GM18505 (cell line): Measurements from ENCODE around the gene IL1A.
A peak's percentile ranks its signal among the peaks of the same experiment; 100 is the strongest.
"Not testable (repeated sequence)": the region's sequence is repeated elsewhere in the genome, so short reads cannot be mapped to it uniquely, and the experiment has no call there.

Source experiments
- ATAC-seq: cut with Tn5 transposase; IDR thresholded peaks from one replicate; pipeline ENCODE4 v1.9.1; 2021; ENCODE audit not compliant: unreplicated experiment
- POLR2A ChIP-seq: IDR thresholded peaks from 4 replicates; pipeline ENCODE4 v1.6.1; 2011; ENCODE audit warnings: borderline replicate concordance; ENCODE audit not compliant: insufficient read depth, insufficient read length; ENCODE audit errors: extremely low read depth

The IL1A gene, protein sequence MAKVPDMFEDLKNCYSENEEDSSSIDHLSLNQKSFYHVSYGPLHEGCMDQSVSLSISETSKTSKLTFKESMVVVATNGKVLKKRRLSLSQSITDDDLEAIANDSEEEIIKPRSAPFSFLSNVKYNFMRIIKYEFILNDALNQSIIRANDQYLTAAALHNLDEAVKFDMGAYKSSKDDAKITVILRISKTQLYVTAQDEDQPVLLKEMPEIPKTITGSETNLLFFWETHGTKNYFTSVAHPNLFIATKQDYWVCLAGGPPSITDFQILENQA

DNA sequence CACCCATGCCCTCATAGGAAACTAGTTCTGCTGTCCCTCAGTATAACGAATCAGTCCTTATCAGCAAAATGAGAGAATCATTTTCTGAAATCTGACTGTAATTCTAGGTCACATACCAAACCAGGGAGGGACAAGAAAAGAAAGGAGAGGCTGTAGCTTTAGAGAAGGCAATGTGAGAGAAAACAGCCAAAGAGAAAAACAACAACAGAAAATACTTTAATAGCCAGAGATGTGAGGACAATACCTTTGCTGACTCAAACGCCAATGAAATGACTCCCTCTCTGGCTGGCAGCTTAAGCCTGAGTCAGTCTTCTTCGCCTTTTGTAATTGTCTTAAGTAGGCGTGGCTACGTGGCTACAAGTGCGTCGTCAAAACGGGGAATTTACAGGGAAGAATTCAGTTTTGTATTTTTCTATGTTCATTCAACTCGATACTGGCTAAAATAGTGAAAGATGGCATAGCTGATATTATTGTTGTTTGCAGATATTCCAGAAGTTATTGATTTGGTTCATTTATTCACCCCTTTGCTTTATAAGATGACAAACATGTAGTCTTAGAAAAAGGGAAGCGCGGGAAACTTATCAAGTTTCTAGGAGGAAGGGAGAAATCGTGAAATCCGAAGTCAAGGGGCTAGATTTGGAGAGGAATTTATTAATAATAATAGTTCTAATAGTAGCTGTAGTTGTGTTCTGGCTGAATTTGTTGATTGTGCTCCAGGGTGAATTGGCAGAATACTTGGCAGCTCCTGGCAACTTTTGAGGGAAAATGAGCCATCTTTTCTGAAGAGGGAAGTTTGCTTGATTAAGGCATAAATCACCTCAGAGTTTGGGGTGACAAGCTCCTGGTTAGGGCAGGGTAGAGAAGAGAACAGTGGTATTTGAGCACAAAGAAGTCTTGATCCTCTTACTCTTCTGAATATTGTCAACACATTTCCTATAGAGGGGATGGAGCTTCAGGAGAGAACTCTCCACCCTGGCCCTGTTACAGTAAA is at the start of gene IL1A:
IL1A (minus strand) TSS at position 295 of the 991 bp plus-strand sequence. CDS start 723 bp downstream, outside the sequence.
- peak; percentile 59 for TF ChIP-seq POLR2A
- no peak for ATAC-seq

DNA sequence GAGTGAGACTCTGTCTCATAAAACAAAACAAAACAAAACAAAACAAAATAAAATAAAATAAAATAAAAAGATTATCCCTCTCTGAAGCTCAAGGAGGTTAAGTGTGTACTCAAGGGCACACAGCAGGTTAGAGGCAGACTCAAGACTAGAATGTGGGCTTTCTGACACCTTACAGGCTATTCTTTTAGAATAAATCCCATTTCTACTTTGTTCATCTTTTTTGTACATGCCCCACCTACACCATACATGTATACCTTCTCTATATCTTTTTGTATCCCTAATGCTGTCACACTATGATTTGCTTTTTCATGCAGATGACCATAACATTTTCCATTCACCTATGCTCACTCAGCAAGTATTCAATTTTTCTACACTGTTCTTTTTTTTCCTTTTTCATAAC is 49.7 kb upstream of the IL1A start:
- no peak for TF ChIP-seq POLR2A
- ATAC-seq = no peak

DNA sequence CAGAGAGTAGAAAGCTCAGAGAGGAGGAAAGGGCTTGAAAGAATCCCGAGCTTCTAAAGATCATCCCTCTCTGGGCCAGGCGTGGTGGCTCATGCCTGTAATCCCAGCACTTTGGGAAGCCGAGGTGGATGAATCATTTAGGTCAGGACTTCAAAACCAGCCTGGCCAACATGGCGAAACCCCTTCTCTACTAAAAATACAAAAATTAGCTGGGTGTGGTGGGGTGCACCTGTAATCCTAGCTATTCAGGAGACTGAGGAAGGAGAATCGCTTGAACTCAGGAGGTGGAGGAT is 49.3 kb upstream of the IL1A start:
- ATAC-seq = not testable (repeated sequence)

DNA sequence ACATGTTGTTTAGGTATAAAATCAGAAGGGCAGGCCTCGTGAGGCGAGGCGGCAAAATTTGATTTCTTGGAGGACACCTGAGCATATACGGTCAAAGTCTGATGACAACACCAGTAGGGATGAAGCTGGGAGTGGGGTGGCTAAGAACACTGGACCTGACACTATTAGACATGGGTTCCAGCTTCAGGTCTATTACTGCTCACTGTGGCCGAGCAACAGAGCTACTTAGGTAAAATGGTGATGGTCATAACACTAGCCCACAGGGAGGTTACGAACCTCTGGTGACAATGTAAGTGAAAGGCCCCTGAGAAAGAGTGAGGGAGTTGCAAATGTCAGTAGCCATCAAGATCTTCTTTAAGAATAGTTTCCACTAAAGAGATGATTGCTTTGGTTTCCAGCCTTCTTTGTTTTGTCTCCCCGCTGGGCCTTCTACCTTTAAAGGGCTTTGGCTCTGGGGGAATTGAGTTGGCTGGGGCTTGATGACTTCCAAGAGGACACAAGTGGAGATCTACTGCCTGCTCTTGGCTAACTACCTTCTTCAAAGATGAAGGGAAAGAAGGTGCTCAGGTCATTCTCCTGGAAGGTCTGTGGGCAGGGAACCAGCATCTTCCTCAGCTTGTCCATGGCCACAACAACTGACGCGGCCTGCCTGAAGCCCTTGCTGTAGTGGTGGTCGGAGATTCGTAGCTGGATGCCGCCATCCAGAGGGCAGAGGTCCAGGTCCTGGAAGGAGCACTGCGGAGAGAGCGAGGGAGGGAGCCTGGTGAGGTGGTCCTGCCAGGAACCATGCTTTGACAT is 48.7 kb upstream of the IL1A start:
- no peak for TF ChIP-seq POLR2A
- ATAC-seq = no peak

DNA sequence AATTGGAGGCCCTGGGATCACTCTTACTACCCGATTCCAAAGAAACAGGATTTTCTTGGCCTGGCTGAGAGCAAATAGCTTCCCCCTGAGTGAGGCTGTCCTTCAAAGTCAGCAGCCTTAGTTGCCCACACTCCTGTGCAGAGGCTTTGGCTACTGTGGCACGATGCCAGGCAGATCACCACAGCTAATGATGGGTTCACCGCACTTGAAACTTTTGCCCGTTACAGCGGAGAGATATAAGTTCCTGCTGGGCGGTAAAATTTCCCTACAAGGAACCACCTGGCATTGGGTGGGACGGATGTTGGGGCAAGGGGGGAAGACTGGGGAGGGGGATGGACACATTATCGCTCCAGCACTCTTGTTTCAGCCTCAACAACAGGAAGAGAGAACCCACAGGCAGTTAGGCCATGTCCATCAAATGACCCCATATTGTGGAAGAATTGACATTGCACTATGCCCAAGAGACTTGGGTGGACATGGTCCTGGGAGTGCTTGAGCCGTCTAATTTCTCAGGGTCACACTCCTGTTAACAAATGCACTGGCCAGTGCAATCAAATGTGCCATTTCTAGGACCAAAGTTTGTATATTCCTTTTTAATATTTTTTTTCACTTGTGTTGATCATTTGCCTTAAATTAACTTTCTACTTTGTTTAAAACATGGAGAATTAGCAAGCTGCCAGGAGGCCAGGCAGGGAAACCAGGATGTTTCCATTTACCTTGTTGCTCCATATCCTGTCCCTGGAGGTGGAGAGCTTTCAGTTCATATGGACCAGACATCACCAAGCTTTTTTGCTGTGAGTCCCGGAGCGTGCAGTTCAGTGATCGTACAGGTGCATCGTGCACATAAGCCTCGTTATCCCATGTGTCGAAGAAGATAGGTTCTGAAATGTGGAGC is 47.9 kb upstream of the IL1A start:
- TF ChIP-seq POLR2A = no peak
- ATAC-seq = no peak

DNA sequence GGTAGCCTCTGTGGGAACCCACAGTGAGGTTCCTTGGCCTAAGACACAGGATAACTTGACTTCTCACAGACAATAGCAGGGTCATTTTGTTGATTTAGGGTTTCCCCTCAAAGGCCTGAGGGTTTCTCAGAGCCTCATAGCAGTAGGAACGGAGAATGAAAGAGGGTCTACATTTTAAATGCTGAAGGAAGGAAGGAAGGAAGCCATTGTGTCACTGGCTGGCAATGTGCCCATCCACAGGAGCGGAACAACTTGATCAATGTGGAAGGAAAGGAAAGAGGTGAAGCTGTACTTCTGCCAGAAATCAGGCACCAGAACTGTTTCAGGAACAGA is 47.2 kb upstream of the IL1A start:
- ATAC-seq = no peak
- no peak for TF ChIP-seq POLR2A

DNA sequence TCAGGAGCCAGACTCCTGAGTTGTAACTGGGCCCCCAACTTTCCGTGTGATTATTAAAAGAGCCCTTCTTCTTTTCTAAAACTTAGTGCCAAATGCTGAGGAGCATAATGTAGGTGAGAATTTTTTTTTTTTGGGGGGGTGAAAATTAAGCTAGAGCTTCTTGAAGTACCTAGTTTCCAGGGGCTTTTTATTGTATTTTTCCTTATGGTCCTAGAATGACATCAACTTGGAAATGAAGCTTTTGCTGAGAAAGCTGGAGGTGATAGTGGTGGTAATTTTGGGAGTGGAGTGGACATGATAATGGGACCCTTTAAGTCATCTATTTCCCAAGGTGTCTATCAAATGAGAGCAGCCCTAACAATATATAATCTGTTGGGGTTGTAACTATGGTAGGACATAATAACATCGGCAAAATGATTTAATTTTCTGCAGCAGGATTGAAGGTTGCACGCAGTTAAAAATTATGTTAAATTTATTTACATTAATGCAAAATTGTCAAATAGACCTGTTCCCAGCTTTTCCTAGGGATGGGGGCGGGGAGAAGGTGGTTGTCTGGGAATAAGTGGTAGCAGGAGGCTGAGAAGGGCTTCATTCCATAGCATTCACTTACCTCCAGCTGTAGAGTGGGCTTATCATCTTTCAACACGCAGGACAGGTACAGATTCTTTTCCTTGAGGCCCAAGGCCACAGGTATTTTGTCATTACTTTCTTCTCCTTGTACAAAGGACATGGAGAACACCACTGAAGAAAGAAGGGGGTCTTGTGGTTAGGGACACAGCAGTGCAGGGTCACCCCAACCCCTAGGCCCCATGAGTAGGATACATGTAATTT is 46.6 kb upstream of the IL1A start:
- ATAC-seq = no peak
- TF ChIP-seq POLR2A = no peak

DNA sequence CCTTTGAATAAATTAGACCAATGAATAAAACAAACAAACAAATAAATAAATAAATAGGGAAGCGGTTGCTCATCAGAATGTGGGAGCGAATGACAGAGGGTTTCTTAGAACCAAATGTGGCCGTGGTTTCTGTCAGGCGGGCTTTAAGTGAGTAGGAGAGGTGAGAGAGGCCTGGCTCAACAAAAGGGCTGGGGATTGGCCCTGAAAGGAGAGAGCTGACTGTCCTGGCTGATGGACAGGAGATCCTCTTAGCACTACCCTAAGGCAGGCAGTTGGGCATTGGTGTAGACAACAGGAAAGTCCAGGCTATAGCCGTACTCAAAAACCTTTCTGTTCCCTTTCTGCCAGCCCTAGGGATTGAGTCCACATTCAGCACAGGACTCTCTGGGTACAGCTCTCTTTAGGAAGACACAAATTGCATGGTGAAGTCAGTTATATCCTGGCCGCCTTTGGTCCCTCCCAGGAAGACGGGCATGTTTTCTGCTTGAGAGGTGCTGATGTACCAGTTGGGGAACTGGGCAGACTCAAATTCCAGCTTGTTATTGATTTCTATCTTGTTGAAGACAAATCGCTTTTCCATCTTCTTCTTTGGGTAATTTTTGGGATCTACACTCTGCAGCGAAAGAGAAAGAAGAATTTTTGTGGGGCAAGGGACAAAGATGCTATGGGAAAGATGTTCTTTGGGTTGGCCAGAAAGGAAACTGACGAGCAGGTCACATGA is 45.8 kb upstream of the IL1A start:
- no peak for ATAC-seq
- no peak for TF ChIP-seq POLR2A

DNA sequence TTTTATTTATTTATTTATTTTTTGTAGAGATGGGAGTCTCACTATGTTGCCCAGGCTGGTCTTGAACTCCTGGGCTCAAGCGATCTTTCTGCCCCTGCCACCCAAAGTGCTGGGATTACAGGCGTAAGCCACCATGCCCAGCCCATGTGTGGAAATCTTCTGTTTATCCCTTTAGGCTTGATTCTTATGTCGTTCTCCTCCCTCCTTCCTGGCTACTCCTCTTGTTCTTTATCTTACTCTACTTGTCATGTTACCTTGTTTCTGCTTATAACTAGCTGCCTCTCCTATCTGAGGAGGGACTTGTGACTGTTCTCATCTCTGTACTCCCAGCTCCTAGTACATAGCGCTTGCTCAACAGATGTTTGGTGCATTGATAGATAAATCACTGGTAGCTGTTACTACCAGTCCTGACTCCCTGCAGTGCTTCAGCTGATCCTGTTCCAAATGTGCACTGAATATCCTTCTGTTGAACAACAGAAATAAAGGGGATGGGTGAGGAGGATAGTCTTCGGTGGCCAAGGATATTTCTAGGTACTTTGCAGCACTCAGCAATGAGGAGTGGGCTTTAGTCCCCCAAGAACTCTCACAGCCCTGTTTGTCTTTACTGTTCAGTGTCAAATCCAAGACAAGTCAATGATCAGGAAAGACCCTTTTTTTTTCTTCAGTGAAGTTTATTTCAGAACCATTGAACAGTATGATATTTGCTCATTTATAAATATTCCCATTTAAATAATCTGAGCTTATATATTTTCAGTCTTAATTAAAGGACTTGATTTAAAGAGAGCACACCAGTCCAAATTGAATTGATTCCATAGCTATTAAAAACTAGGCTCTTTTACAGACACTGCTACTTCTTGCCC is 45.0 kb upstream of the IL1A start:
- no peak for ATAC-seq
- no peak for TF ChIP-seq POLR2A

DNA sequence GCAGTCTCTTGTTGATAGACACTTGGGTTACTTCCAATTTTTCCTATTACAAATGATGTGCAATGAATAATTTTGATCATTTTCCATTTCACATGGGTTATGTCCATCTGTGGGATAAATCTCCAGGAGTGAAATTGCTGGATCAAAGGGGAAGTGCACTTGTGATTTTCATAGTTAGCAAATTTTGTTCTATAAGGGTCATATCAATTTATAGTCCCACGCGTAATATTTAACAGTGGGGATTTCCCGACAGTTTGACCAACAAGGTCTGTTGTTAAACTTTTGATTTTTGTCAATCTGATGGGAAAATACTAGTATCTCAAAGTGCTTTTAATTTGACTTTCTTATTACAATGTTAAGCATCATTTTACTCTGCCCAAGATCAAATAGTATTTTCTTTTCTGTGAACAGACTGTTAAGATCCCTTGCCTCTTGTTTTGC is 44.0 kb upstream of the IL1A start:
- TF ChIP-seq POLR2A = no peak
- ATAC-seq = no peak

DNA sequence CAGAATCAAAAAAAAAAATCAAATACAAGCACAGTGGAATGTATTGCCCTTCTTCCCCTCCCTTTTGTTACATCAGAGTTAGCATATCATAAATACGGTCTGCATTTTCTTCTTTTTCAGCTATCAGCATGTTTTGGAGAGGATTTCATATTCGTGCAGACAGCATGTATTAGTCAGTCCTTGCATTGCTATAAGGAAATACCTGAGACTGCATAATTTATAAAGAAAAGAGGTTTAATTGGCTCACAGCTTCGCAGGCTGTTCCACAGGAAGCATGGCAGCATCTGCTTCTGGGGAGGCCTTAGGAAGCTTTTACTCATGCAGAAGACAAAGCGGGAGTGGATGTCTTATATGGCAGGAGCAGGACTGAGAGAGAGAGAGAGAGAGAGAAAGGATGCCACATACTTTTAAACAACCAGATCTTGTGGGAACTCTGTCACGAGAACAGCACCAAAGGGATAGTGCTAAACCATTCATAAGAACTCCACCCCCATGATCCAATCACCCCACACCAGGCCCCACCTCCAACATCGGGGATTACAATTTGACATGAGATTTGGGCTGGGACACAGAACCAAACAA is 43.4 kb upstream of the IL1A start:
- no peak for TF ChIP-seq POLR2A
- no peak for ATAC-seq

DNA sequence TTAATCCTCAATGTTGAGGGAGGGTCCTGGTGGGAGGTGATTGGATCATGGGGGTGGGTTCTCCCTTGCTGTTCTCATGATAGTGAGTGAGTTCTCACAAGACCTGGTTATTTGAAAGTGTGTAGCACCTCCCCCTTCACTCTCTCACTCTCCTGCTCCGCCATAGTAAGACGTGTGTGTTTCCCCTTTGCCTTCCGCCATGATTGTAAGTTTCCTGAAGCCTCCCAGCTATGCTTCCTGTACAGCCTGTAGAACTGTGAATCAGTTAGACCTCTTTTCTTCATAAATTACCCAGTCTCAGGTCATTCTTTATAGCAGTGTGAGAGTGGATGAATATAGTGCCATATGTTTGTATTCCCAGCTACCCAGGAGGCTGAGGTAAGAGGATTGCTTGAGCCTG is 42.7 kb upstream of the IL1A start:
- no peak for TF ChIP-seq POLR2A
- ATAC-seq = no peak
